ENCODE results near the gene TACC2. TPM values are rescaled to one million over a fixed set of nuclear protein-coding genes. Genes with fewer than 3 reads are reported as not detected.

The TACC2 gene
- polyA plus RNA-seq, 4 donors: 28.6 to 99.5 (median 77.2) TPM

GRCh38 chr10:122052701-122053100, 63.7 kb downstream of the TACC2 start:
- no peak overlapping the region for H3K27ac ChIP-seq (ENCODE audit: low read depth in 1 of 3, low read length in 2 of 3)

GRCh38 chr10:122053314-122053713, 64.4 kb downstream of the TACC2 start:
- FAIRE-seq: no peak
- H3K4me1 ChIP-seq (ENCODE audit: control insufficient read depth in 3 of 3, insufficient read depth in 2 of 3, low read depth in 1 of 3, low read length in 2 of 3): peaks cover 0 to 29% (median 2%) of the 10 kb centered on the region in 3 donors
- H3K27ac ChIP-seq (ENCODE audit: low read depth in 1 of 3, low read length in 2 of 3): no peak overlapping the region

More at GRCh38 chr10:122052701-122053100, 63.7 kb downstream of the TACC2 start:
- Histone ChIP-seq H3K27me3 (ENCODE audit: control insufficient read depth in 3 of 3, insufficient read depth in 3 of 3, low read length in 3 of 3) (no peaks in the 10 kb centered on the region), H3K4me3 (ENCODE audit: low read depth in 1 of 3, low read length in 3 of 3) (no peak overlapping the region), H3K36me3 (ENCODE audit: control insufficient read depth in 3 of 3, insufficient read depth in 2 of 3, low read depth in 1 of 3, low read length in 3 of 3) (peaks cover 0 to 38% (median 0%) of the 10 kb centered on the region in 3 donors), H3K9me3 (ENCODE audit: control insufficient read depth in 2 of 2, insufficient read depth in 1 of 2, low read depth in 1 of 2, low read length in 1 of 2) (no peaks in the 10 kb centered on the region), H3K4me1 (ENCODE audit: control insufficient read depth in 3 of 3, insufficient read depth in 2 of 3, low read depth in 1 of 3, low read length in 2 of 3) (peaks cover 0 to 29% (median 2%) of the 10 kb centered on the region in 3 donors)
- FAIRE-seq (no peak), DNase-seq (no peak)
- WGBS, 3 donors: 92 to 94% (median 93%) methylated on average over 6 of the region's 6 CpGs

GRCh38 chr10:122054048-122055025, 65.4 kb downstream of the TACC2 start:
- Histone ChIP-seq H3K27me3 (ENCODE audit: control insufficient read depth in 3 of 3, insufficient read depth in 3 of 3, low read length in 3 of 3) (no peaks in the 10 kb centered on the region), H3K27ac (ENCODE audit: low read depth in 1 of 3, low read length in 2 of 3) (no peak overlapping the region), H3K4me3 (ENCODE audit: low read depth in 1 of 3, low read length in 3 of 3) (no peak overlapping the region), H3K4me1 (ENCODE audit: control insufficient read depth in 3 of 3, insufficient read depth in 2 of 3, low read depth in 1 of 3, low read length in 2 of 3) (peaks cover 0 to 29% (median 2%) of the 10 kb centered on the region in 3 donors), H3K36me3 (ENCODE audit: control insufficient read depth in 3 of 3, insufficient read depth in 2 of 3, low read depth in 1 of 3, low read length in 3 of 3) (peaks cover 0 to 39% (median 0%) of the 10 kb centered on the region in 3 donors), H3K9me3 (ENCODE audit: control insufficient read depth in 2 of 2, insufficient read depth in 1 of 2, low read depth in 1 of 2, low read length in 1 of 2) (no peaks in the 10 kb centered on the region)
- 56 to 67% (median 65%) methylated on average over 15 of the region's 15 CpGs for WGBS, 3 donors
- FAIRE-seq (no peak), DNase-seq (peak; percentile 51 to 70)

More at GRCh38 chr10:122053314-122053713, 64.4 kb downstream of the TACC2 start:
- no peak for DNase-seq
- WGBS, 3 donors: 85 to 94% (median 89%) methylated on average over 8 of the region's 8 CpGs
- Histone ChIP-seq H3K36me3 (ENCODE audit: control insufficient read depth in 3 of 3, insufficient read depth in 2 of 3, low read depth in 1 of 3, low read length in 3 of 3) (peaks cover 0 to 40% (median 0%) of the 10 kb centered on the region in 3 donors), H3K4me3 (ENCODE audit: low read depth in 1 of 3, low read length in 3 of 3) (no peak overlapping the region), H3K9me3 (ENCODE audit: control insufficient read depth in 2 of 2, insufficient read depth in 1 of 2, low read depth in 1 of 2, low read length in 1 of 2) (no peaks in the 10 kb centered on the region), H3K27me3 (ENCODE audit: control insufficient read depth in 3 of 3, insufficient read depth in 3 of 3, low read length in 3 of 3) (no peaks in the 10 kb centered on the region)

- no peak overlapping the region for H3K27ac ChIP-seq (ENCODE audit: low read depth in 1 of 3, low read length in 2 of 3)
- WGBS, 3 donors: 88 to 91% (median 91%) methylated on average over 5 of the region's 5 CpGs
- H3K4me3 ChIP-seq (ENCODE audit: low read depth in 1 of 3, low read length in 3 of 3): no peak overlapping the region
- H3K4me1 ChIP-seq (ENCODE audit: control insufficient read depth in 3 of 3, insufficient read depth in 2 of 3, low read depth in 1 of 3, low read length in 2 of 3): peaks cover 0 to 23% (median 2%) of the 10 kb centered on the region in 3 donors
- no peaks in the 10 kb centered on the region for H3K27me3 ChIP-seq (ENCODE audit: control insufficient read depth in 3 of 3, insufficient read depth in 3 of 3, low read length in 3 of 3)
- DNase-seq: no peak
- no peaks in the 10 kb centered on the region for H3K9me3 ChIP-seq (ENCODE audit: control insufficient read depth in 2 of 2, insufficient read depth in 1 of 2, low read depth in 1 of 2, low read length in 1 of 2)
- peaks cover 0 to 38% (median 0%) of the 10 kb centered on the region in 3 donors for H3K36me3 ChIP-seq (ENCODE audit: control insufficient read depth in 3 of 3, insufficient read depth in 2 of 3, low read depth in 1 of 3, low read length in 3 of 3)
- FAIRE-seq: no peak
Measured at GRCh38 chr10:122055252-122055651, 66.3 kb downstream of the TACC2 start.

- FAIRE-seq: no peak
- H3K27me3 ChIP-seq (ENCODE audit: control insufficient read depth in 3 of 3, insufficient read depth in 3 of 3, low read length in 3 of 3): no peaks in the 10 kb centered on the region
- H3K9me3 ChIP-seq (ENCODE audit: control insufficient read depth in 2 of 2, insufficient read depth in 1 of 2, low read depth in 1 of 2, low read length in 1 of 2): no peaks in the 10 kb centered on the region
- H3K4me1 ChIP-seq (ENCODE audit: control insufficient read depth in 3 of 3, insufficient read depth in 2 of 3, low read depth in 1 of 3, low read length in 2 of 3): peaks cover 0 to 15% (median 0%) of the 10 kb centered on the region in 3 donors
- peak; percentile 42 to 63 for DNase-seq
- H3K27ac ChIP-seq (ENCODE audit: low read depth in 1 of 3, low read length in 2 of 3): peak overlapping the region in 1 of 3 donors; percentile 27
- no peak overlapping the region for H3K4me3 ChIP-seq (ENCODE audit: low read depth in 1 of 3, low read length in 3 of 3)
- WGBS, 3 donors: 76 to 88% (median 86%) methylated on average over 8 of the region's 8 CpGs
- peaks cover 0 to 32% (median 0%) of the 10 kb centered on the region in 3 donors for H3K36me3 ChIP-seq (ENCODE audit: control insufficient read depth in 3 of 3, insufficient read depth in 2 of 3, low read depth in 1 of 3, low read length in 3 of 3)
Measured at GRCh38 chr10:122056431-122057094, 67.6 kb downstream of the TACC2 start.

GRCh38 chr10:122057841-122058413, 69.0 kb downstream of the TACC2 start:
- Histone ChIP-seq H3K4me1 (ENCODE audit: control insufficient read depth in 3 of 3, insufficient read depth in 2 of 3, low read depth in 1 of 3, low read length in 2 of 3) (peaks cover 3 to 18% (median 4%) of the 10 kb centered on the region in 3 donors), H3K36me3 (ENCODE audit: control insufficient read depth in 3 of 3, insufficient read depth in 2 of 3, low read depth in 1 of 3, low read length in 3 of 3) (peaks cover 0 to 27% (median 0%) of the 10 kb centered on the region in 3 donors), H3K27me3 (ENCODE audit: control insufficient read depth in 3 of 3, insufficient read depth in 3 of 3, low read length in 3 of 3) (no peaks in the 10 kb centered on the region), H3K4me3 (ENCODE audit: low read depth in 1 of 3, low read length in 3 of 3) (no peak overlapping the region), H3K27ac (ENCODE audit: low read depth in 1 of 3, low read length in 2 of 3) (no peak overlapping the region), H3K9me3 (ENCODE audit: control insufficient read depth in 2 of 2, insufficient read depth in 1 of 2, low read depth in 1 of 2, low read length in 1 of 2) (no peaks in the 10 kb centered on the region)
- FAIRE-seq (no peak), DNase-seq (no peak)
- 77 to 92% (median 84%) methylated on average over 14 of the region's 14 CpGs for WGBS, 3 donors

- Histone ChIP-seq H3K4me3 (ENCODE audit: low read depth in 1 of 3, low read length in 3 of 3) (no peak overlapping the region), H3K36me3 (ENCODE audit: control insufficient read depth in 3 of 3, insufficient read depth in 2 of 3, low read depth in 1 of 3, low read length in 3 of 3) (peaks cover 0 to 17% (median 0%) of the 10 kb centered on the region in 3 donors), H3K27me3 (ENCODE audit: control insufficient read depth in 3 of 3, insufficient read depth in 3 of 3, low read length in 3 of 3) (no peaks in the 10 kb centered on the region), H3K9me3 (ENCODE audit: control insufficient read depth in 2 of 2, insufficient read depth in 1 of 2, low read depth in 1 of 2, low read length in 1 of 2) (no peaks in the 10 kb centered on the region), H3K27ac (ENCODE audit: low read depth in 1 of 3, low read length in 2 of 3) (peak overlapping the region in 1 of 3 donors; percentile 67), H3K4me1 (ENCODE audit: control insufficient read depth in 3 of 3, insufficient read depth in 2 of 3, low read depth in 1 of 3, low read length in 2 of 3) (peaks cover 3 to 24% (median 4%) of the 10 kb centered on the region in 3 donors)
- WGBS, 3 donors: 30 to 69% (median 59%) methylated on average over 2 of the region's 2 CpGs
- no peak for FAIRE-seq
- peak in 1 of 2 donors; percentile 40 for DNase-seq
Measured at GRCh38 chr10:122060250-122060649, 71.3 kb downstream of the TACC2 start.

Data from small intestine (tissue), 7 donors.